ENCODE results near the gene ALPI.
"Not testable (repeated sequence)": the region's sequence is repeated elsewhere in the genome, so short reads cannot be mapped to it uniquely, and the experiment has no call there.

DNA sequence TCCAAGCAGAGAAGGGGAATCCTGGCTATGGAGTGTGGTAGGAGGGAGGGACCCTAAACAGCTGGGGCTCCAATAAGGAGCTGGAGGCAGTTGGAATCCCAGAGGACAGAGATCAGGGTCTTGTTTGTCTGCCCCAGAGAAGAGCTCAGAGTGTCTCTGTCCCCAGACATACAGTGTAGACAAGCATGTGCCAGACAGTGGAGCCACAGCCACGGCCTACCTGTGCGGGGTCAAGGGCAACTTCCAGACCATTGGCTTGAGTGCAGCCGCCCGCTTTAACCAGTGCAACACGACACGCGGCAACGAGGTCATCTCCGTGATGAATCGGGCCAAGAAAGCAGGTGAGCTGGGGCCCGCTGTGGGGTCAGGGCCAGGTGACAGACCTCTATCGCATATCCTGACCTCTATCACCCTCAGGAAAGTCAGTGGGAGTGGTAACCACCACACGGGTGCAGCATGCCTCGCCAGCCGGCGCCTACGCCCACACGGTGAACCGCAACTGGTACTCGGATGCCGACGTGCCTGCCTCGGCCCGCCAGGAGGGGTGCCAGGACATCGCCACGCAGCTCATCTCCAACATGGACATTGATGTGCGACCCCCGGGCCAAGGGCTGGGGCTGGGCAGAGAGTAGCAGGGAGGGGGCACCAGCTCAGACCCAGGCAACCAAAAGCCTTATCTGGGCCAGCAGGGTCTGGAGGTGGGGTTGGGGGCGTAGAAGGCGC lies 48.4 kb upstream of the ALPI start:
- TF ChIP-seq, protein P1, sequence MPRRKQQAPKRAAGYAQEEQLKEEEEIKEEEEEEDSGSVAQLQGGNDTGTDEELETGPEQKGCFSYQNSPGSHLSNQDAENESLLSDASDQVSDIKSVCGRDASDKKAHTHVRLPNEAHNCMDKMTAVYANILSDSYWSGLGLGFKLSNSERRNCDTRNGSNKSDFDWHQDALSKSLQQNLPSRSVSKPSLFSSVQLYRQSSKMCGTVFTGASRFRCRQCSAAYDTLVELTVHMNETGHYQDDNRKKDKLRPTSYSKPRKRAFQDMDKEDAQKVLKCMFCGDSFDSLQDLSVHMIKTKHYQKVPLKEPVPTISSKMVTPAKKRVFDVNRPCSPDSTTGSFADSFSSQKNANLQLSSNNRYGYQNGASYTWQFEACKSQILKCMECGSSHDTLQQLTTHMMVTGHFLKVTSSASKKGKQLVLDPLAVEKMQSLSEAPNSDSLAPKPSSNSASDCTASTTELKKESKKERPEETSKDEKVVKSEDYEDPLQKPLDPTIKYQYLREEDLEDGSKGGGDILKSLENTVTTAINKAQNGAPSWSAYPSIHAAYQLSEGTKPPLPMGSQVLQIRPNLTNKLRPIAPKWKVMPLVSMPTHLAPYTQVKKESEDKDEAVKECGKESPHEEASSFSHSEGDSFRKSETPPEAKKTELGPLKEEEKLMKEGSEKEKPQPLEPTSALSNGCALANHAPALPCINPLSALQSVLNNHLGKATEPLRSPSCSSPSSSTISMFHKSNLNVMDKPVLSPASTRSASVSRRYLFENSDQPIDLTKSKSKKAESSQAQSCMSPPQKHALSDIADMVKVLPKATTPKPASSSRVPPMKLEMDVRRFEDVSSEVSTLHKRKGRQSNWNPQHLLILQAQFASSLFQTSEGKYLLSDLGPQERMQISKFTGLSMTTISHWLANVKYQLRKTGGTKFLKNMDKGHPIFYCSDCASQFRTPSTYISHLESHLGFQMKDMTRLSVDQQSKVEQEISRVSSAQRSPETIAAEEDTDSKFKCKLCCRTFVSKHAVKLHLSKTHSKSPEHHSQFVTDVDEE (CRISPR knock-in tag; IDR thresholded peaks at IDR 0.05), result not testable (repeated sequence)
- TF ChIP-seq, protein P2, sequence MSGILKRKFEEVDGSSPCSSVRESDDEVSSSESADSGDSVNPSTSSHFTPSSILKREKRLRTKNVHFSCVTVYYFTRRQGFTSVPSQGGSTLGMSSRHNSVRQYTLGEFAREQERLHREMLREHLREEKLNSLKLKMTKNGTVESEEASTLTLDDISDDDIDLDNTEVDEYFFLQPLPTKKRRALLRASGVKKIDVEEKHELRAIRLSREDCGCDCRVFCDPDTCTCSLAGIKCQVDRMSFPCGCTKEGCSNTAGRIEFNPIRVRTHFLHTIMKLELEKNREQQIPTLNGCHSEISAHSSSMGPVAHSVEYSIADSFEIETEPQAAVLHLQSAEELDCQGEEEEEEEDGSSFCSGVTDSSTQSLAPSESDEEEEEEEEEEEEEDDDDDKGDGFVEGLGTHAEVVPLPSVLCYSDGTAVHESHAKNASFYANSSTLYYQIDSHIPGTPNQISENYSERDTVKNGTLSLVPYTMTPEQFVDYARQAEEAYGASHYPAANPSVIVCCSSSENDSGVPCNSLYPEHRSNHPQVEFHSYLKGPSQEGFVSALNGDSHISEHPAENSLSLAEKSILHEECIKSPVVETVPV (CRISPR knock-in tag; IDR thresholded peaks at IDR 0.05), result not testable (repeated sequence)
- TF ChIP-seq ESRRG (CRISPR knock-in tag; IDR thresholded peaks at IDR 0.05); ZFP3 (CRISPR knock-in tag; IDR thresholded peaks at IDR 0.05); RARB (CRISPR knock-in tag; IDR thresholded peaks at IDR 0.05); GLIS3 (CRISPR knock-in tag; IDR thresholded peaks at IDR 0.05); BACH2 (CRISPR knock-in tag; IDR thresholded peaks at IDR 0.05; ENCODE audit: borderline replicate concordance); PPARA (CRISPR knock-in tag; IDR thresholded peaks at IDR 0.05; ENCODE audit: borderline replicate concordance); ZNF8 (CRISPR knock-in tag; IDR thresholded peaks at IDR 0.05): not testable (repeated sequence)
- TF ChIP-seq, protein P3, sequence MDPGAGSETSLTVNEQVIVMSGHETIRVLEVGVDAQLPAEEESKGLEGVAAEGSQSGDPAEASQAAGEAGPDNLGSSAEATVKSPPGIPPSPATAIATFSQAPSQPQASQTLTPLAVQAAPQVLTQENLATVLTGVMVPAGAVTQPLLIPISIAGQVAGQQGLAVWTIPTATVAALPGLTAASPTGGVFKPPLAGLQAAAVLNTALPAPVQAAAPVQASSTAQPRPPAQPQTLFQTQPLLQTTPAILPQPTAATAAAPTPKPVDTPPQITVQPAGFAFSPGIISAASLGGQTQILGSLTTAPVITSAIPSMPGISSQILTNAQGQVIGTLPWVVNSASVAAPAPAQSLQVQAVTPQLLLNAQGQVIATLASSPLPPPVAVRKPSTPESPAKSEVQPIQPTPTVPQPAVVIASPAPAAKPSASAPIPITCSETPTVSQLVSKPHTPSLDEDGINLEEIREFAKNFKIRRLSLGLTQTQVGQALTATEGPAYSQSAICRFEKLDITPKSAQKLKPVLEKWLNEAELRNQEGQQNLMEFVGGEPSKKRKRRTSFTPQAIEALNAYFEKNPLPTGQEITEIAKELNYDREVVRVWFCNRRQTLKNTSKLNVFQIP (CRISPR knock-in tag; IDR thresholded peaks at IDR 0.05; ENCODE audit: borderline replicate concordance, low read depth), result not testable (repeated sequence)
- TF ChIP-seq, protein P4, sequence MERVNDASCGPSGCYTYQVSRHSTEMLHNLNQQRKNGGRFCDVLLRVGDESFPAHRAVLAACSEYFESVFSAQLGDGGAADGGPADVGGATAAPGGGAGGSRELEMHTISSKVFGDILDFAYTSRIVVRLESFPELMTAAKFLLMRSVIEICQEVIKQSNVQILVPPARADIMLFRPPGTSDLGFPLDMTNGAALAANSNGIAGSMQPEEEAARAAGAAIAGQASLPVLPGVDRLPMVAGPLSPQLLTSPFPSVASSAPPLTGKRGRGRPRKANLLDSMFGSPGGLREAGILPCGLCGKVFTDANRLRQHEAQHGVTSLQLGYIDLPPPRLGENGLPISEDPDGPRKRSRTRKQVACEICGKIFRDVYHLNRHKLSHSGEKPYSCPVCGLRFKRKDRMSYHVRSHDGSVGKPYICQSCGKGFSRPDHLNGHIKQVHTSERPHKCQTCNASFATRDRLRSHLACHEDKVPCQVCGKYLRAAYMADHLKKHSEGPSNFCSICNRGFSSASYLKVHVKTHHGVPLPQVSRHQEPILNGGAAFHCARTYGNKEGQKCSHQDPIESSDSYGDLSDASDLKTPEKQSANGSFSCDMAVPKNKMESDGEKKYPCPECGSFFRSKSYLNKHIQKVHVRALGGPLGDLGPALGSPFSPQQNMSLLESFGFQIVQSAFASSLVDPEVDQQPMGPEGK (CRISPR knock-in tag; IDR thresholded peaks at IDR 0.05; ENCODE audit: borderline replicate concordance), result not testable (repeated sequence)
